Purkinje cell (primary cell): ENCODE data around the gene FAM24A. TPM values are rescaled to one million over a fixed set of nuclear protein-coding genes. Genes with fewer than 3 reads are reported as not detected.

Experiments
- polyA plus RNA-seq: library from polyadenylated mRNA; unstranded; fragments of >200 nt; fragmentation: Nextera tagmentation; gene quantifications from 2 replicates; pipeline ENCODE4 v1.2.1, GENCODE V29; 2014

Gene FAM24A, protein sequence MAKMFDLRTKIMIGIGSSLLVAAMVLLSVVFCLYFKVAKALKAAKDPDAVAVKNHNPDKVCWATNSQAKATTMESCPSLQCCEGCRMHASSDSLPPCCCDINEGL
- not detected in 2 replicates for polyA plus RNA-seq

DNA sequence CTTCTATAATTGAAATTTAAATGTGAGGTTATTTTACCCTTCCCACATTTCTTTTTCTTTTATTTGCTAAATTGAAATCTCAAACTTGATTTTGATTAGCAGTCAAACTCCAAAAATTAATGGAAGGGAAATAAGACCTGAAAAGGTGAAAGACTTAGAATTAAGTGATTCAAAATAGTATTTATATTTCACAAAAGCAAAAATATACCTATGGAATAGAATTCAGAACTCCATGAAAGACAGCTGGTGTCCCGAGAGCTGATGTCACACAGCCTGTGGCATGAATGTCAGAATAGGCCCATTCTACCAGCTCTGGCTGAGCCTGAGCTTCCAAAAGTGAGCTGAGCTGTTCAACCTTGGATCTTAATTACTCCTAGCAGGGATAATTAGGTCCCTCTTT, at the start of gene FAM24A:
TSS of gene FAM24A (plus strand) at position 301 of the 400 bp plus-strand sequence. CDS start 1,025 bp downstream, outside the sequence.

GRCh38 chr10:122879339-122880273, 30.8 kb upstream of the FAM24A start, which contains the start of gene FAM24B:
Gene FAM24B (minus strand): TSS chr10:122879581. CDS start chr10:122850515, 29,066 bp downstream.

DNA sequence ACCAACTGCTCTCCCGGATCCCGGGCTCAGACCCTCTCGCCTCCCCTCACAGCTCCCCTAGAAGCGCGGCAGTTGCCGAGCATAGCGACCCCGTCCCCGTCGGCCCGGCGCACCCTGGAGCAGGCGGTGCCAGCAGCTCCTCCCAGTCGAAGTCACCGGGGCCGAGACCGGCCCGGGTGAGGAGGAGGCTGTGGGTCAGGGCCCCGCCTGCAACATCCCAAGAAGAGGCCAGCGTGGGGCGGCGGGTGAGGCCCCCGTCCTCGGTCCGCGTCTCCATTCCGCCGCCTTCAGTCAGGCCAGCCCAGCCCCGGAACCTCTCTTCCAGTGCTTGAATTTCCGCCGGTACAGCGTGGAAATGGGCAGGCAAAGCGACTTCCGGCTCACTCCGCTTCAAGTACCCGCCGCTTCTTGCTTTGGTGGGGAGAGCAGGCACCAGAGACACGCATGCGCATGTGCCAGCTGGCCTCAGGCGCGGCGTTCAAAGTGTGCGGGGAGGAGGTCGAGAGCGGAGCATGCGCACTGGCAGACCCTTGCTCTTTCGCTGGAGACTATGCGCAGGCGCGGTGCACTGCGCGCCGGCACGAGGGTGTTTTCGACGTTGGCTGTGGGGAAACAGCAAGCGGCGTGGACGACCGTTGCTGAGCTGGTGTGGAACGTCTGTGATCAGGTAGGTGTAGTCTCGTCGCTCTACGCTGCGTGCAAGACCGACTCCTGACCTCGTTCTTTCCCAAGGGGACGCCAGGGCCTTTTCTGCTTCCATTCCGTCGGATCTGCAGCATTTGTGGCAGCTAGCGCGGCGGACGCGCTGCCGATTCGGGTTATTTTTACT, 43.7 kb downstream of the FAM24A start, which contains the start of gene C10orf88:
TSS of gene C10orf88 (minus strand) at position 326 of the 829 bp plus-strand sequence. CDS start at position 277, 49 bp downstream.

Other genes starting within 250 kb of the FAM24A start
- gene C10orf120, start 210.8 kb upstream of the FAM24A start, polyA plus RNA-seq = not detected in 2 replicates
- gene CUZD1, start 64.8 kb upstream of the FAM24A start, polyA plus RNA-seq = 0.66 TPM in 1 of 2 replicates, not detected in the other
- gene FAM24B, start 31.0 kb upstream of the FAM24A start, polyA plus RNA-seq = 28.0 and 36.0 TPM in 2 replicates
- gene C10orf88, start 43.6 kb downstream of the FAM24A start, polyA plus RNA-seq = 21.1 and 40.9 TPM in 2 replicates
- 54.8 and 71.3 TPM in 2 replicates for gene PSTK, start 69.8 kb downstream of the FAM24A start, polyA plus RNA-seq
- gene IKZF5, start 98.2 kb downstream of the FAM24A start, polyA plus RNA-seq = 11.2 and 13.7 TPM in 2 replicates
- gene ACADSB, start 98.4 kb downstream of the FAM24A start, polyA plus RNA-seq = 19.3 and 25.1 TPM in 2 replicates
- not detected in 2 replicates for gene HMX3, start 225.4 kb downstream of the FAM24A start, polyA plus RNA-seq
- not detected in 2 replicates for gene HMX2, start 237.5 kb downstream of the FAM24A start, polyA plus RNA-seq
- gene BUB3, start 243.8 kb downstream of the FAM24A start, polyA plus RNA-seq = 90.3 and 108 TPM in 2 replicates